Measurements from ENCODE around the gene CALHM2. TPM values are rescaled to one million over a fixed set of nuclear protein-coding genes. Genes with fewer than 3 reads are reported as not detected.
"Not testable (repeated sequence)": the region's sequence is repeated elsewhere in the genome, so short reads cannot be mapped to it uniquely, and the experiment has no call there.

CALHM2 gene
- total RNA-seq, 1 donor from 2014 or later: 0.25 TPM

DNA sequence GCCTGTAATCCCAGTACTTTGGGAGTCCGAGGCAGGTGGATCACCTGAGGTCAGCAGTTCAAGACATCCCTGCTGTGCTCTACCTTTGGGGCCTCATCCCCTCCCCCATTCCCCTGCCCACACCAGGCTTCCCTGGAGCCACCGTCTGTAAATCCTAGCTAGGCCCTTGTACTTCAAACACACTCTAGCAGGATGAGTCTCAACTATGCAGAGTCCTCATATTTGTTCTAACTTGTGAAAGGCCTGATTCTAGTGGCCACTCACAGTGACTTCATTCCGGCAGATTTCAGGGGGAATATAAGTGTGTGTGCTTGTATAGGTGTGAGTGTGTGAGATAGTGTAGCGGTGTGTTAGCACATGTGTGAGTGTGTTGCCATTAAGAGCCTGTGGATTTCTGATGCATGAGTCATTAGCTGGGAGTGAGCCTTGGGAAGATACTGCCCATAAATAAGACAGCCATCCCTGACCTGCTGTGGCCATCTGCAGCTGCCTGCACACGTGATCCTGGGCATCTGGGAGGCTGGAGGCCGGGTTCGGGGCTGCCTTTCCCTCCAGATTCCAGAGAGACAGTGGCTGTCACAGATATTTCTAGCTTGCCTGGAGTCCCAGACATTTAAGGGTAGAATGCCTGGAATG is 39.7 kb upstream of the CALHM2 start:
- TF ChIP-seq, protein P1, sequence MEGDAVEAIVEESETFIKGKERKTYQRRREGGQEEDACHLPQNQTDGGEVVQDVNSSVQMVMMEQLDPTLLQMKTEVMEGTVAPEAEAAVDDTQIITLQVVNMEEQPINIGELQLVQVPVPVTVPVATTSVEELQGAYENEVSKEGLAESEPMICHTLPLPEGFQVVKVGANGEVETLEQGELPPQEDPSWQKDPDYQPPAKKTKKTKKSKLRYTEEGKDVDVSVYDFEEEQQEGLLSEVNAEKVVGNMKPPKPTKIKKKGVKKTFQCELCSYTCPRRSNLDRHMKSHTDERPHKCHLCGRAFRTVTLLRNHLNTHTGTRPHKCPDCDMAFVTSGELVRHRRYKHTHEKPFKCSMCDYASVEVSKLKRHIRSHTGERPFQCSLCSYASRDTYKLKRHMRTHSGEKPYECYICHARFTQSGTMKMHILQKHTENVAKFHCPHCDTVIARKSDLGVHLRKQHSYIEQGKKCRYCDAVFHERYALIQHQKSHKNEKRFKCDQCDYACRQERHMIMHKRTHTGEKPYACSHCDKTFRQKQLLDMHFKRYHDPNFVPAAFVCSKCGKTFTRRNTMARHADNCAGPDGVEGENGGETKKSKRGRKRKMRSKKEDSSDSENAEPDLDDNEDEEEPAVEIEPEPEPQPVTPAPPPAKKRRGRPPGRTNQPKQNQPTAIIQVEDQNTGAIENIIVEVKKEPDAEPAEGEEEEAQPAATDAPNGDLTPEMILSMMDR (IDR thresholded peaks at IDR 0.05; ENCODE audit: insufficient read depth, low read length, poor library complexity, severe bottlenecking): no peak
- H3K36me3 ChIP-seq (ENCODE audit: control insufficient read depth, insufficient read depth, low read length): no peaks in the 10 kb centered on the region
- peak; percentile 97 for DNase-seq (ENCODE audit: low read depth)
- peaks cover 25% of the 10 kb centered on the region for H3K27me3 ChIP-seq (ENCODE audit: control insufficient read depth, insufficient read depth, low read length)
- no peak overlapping the region for H3K4me3 ChIP-seq (ENCODE audit: low read depth, low read length)

DNA sequence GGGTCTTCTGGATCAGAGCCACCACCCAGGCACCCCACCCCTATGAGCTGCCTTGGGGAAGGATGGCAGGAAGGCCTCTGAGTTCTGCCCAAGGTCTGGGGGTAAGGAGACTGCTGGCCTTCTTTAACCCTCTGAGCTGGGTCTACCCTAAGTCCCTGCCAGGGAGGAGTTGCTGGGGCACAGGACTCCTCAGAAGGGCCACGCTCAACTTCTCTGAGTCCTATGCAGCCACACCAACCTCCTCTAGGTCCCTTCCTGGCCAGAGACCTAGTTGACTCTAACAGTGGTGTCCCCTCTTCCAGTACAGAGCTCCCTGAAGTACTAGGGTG is 38.8 kb upstream of the CALHM2 start:
- no peak for DNase-seq (ENCODE audit: low read depth)
- peaks cover 23% of the 10 kb centered on the region for H3K27me3 ChIP-seq (ENCODE audit: control insufficient read depth, insufficient read depth, low read length)
- H3K4me3 ChIP-seq (ENCODE audit: low read depth, low read length): no peak overlapping the region
- TF ChIP-seq, protein P1 (IDR thresholded peaks at IDR 0.05; ENCODE audit: insufficient read depth, low read length, poor library complexity, severe bottlenecking): no peak
- H3K36me3 ChIP-seq (ENCODE audit: control insufficient read depth, insufficient read depth, low read length): no peaks in the 10 kb centered on the region

DNA sequence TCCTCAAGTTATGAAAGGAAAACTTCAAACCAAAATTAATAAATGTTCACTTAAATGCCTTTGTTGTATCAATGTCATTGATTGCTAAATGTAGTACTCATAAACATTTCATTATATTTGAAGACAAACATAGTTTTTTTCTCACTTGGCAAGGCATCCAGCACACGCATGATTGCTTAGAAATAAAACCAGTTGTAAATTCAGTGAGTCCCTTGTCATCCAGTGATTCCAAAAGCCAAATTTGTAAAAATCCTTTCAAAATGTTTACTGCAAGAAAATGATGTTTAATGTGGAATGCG is 35.2 kb upstream of the CALHM2 start:
- Histone ChIP-seq H3K4me3 (ENCODE audit: low read depth, low read length) (no peak overlapping the region), H3K27me3 (ENCODE audit: control insufficient read depth, insufficient read depth, low read length) (peaks cover 3% of the 10 kb centered on the region)
- TF ChIP-seq, protein P1 (IDR thresholded peaks at IDR 0.05; ENCODE audit: insufficient read depth, low read length, poor library complexity, severe bottlenecking): no peak

DNA sequence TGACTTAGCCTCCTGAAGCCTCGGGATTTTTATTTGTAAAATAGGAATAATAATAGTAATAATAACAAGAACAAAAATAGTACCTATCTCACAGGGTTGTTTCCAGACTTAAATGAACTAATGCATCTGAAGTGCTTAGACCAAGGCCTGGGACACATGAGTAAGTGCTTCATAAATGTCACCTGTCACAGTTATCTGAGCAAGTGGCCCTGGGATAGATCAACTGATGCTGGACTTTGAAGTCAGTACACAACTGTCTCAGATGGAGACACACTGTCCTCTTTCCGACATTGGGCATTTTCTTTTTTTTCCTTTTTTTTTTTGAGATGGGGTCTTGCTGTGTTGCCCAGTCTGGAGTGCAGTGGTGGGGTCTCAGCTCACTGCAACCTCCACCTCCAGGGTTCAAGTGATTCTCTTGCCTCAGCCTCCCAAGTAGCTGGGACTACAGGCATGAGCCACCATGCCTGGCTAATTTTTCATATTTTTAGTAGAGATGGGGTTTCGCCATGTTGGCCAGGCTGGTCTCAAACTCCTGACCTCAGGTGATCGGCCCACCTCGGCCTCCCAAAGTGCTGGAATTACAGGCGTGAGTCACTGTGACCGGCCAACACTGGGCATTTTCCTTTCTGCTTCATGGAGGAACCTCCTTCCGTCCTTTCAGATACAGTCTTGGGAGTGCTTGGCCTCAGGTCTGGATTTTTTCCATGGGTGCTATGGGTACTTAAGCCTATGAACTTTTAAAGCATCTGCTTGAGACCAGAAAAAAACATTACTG is 34.7 kb upstream of the CALHM2 start:
- not testable (repeated sequence) for H3K27me3 ChIP-seq (ENCODE audit: control insufficient read depth, insufficient read depth, low read length); H3K36me3 ChIP-seq (ENCODE audit: control insufficient read depth, insufficient read depth, low read length); H3K4me3 ChIP-seq (ENCODE audit: low read depth, low read length); DNase-seq (ENCODE audit: low read depth)

More for the DNA sequence above, 35.2 kb upstream of the CALHM2 start:
- H3K36me3 ChIP-seq (ENCODE audit: control insufficient read depth, insufficient read depth, low read length): no peaks in the 10 kb centered on the region
- no peak for DNase-seq (ENCODE audit: low read depth)

DNA sequence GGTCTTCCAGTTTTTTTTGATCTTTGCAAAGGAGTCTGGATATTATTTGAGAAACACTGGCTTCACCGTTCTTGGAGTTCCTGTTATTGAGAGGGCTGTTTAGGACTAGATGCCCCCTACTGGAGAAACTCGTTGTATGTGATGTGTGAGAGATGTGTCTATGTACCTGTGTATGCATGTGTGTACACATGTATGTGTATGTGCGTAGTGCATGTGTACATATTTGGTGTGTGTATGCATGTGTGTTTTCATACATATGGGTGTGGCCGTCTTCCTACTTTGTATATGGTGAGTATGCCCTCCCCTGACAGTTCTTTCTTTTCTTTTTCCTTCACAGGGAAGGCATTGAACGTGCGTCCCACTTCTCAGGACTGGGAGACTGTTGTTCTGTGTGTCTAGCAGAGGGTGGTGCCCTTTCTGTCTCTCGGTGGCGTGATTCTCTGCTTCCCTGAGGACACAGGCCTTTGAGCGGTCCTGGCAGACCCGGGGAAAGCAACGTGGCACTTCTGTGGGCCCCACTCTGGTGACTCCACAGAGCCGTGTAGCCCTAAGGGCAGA is 29.9 kb upstream of the CALHM2 start:
- Histone ChIP-seq H3K36me3 (ENCODE audit: control insufficient read depth, insufficient read depth, low read length) (no peaks in the 10 kb centered on the region), H3K4me3 (ENCODE audit: low read depth, low read length) (no peak overlapping the region), H3K27me3 (ENCODE audit: control insufficient read depth, insufficient read depth, low read length) (peaks cover 3% of the 10 kb centered on the region)
- DNase-seq (ENCODE audit: low read depth): no peak
- TF ChIP-seq, protein P1 (IDR thresholded peaks at IDR 0.05; ENCODE audit: insufficient read depth, low read length, poor library complexity, severe bottlenecking): peak; percentile 68

DNA sequence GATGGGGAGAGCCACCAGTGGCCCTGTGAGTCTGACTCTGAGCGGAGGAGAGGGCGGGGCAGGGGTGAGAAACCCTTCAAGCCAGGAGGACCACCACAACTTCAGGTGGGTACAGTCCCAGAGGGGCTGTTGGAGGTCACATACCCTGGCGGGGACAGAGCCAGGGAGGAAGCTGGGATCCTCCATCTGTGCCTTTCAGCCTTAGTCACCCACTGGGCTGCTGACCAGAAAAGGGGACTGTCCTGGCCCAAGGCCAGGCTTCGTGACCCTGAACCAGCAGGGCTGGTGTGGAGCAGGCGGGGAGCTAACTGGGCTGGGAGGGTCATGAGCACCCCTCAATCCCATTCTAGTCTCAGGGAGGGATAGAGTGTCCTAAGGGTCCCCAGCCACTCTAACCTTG is 28.4 kb upstream of the CALHM2 start:
- no peak overlapping the region for H3K4me3 ChIP-seq (ENCODE audit: low read depth, low read length)
- no peaks in the 10 kb centered on the region for H3K36me3 ChIP-seq (ENCODE audit: control insufficient read depth, insufficient read depth, low read length)
- DNase-seq (ENCODE audit: low read depth): no peak
- TF ChIP-seq, protein P1 (IDR thresholded peaks at IDR 0.05; ENCODE audit: insufficient read depth, low read length, poor library complexity, severe bottlenecking): no peak
- H3K27me3 ChIP-seq (ENCODE audit: control insufficient read depth, insufficient read depth, low read length): peaks cover 3% of the 10 kb centered on the region
